Gastrocnemius medialis (tissue), 4 donors: Measurements from ENCODE around the gene TRIM37. TPM values are rescaled to one million over a fixed set of nuclear protein-coding genes. Genes with fewer than 3 reads are reported as not detected.

Experiments used
- ATAC-seq, 2 donors: fragments of 150-250 bp; one replicate each; pipeline ENCODE4 v1.9.1; 2016
- DNase-seq, 2 donors: peaks; one replicate each; pipeline ENCODE4 v3.0.0-alpha.2; 2019
- H3K27ac ChIP-seq, 4 donors: fragments of 200-600 bp; sonication (generic); 1 replicate in 1 of 4; 2 replicates in 3 of 4; pipeline ENCODE4 v1.5.1; 2016 to 2018; ENCODE audit warnings: mild to moderate bottlenecking in 2 of 4, moderate library complexity in 1 of 4
- H3K27me3 ChIP-seq, 3 donors: fragments of 200-600 bp; sonication (generic) in 2 of 3; 1 replicate in 1 of 3; 2 replicates in 2 of 3; pipeline versions ENCODE4 v1.5.1 to v1.6.0; 2016 to 2019; ENCODE audit warnings: mild to moderate bottlenecking in 1 of 3, moderate library complexity in 1 of 3
- H3K36me3 ChIP-seq, 2 donors: fragments of 200-600 bp; sonication (generic) in 1 of 2; one replicate each; pipeline ENCODE4 v1.5.1; 2017 to 2018
- H3K4me1 ChIP-seq, 2 donors: fragments of 200-600 bp; sonication (generic) in 1 of 2; one replicate each; pipeline ENCODE4 v1.5.1; 2016 to 2017; ENCODE audit warnings: mild to moderate bottlenecking in 2 of 2
- H3K4me3 ChIP-seq, 4 donors: fragments of 200-600 bp; sonication (generic) in 3 of 4; 1 replicate in 1 of 4; 2 replicates in 3 of 4; pipeline ENCODE4 v1.5.1; 2016 to 2019; ENCODE audit warnings: mild to moderate bottlenecking in 2 of 4
- H3K9me3 ChIP-seq, 3 donors: fragments of 200-600 bp; sonication (generic) in 2 of 3; 1 replicate in 1 of 3; 2 replicates in 2 of 3; pipeline ENCODE4 v1.5.1; 2016 to 2019
- POLR2A ChIP-seq, 2 donors: fragments of 450-650 bp; IDR thresholded peaks; one replicate each; pipeline ENCODE4 v1.6.1; 2017; ENCODE audit warnings: antibody characterized with exemption in 2 of 2, mild to moderate bottlenecking in 2 of 2, moderate library complexity in 2 of 2
- in situ Hi-C, 4 donors: fragments of 200-750 bp; cut with MboI; loops; one replicate each; pipeline versions ENCODE4 v1.15.0 to v1.8.0; 2017; ENCODE audit warnings: low sequenced_read_pairs in 4 of 4
- intact Hi-C: fragments of 100-400 bp; cut with DNase I; formaldehyde crosslinking; loops from one replicate; pipeline ENCODE4 v1.15.1; 2023; ENCODE audit warnings: low total_unique reads
- total RNA-seq, 4 donors: library from RNA; depleted of rRNA; stranded (reverse); fragments of >200 nt; gene quantifications; one replicate each; pipeline versions ENCODE4 v1.1.0 to v1.2.3, GENCODE V29; 2016
- TF ChIP-seq, protein P1 (sequence below), 5 experiments: fragments of 450-650 bp in 3 of 5; fragments of 200-600 bp in 2 of 5; sonication (generic) in 2 of 5; IDR thresholded peaks in 4 of 5; conservative IDR thresholded peaks in 1 of 5; 1 replicate in 4 of 5; 2 replicates in 1 of 5; pipeline ENCODE4 v1.5.1; 2016 to 2019; ENCODE audit warnings: antibody characterized with exemption in 5 of 5, mild to moderate bottlenecking in 3 of 5, moderate library complexity in 3 of 5

Gene TRIM37
- total RNA-seq, 4 donors from 2014 or later: 16.1 to 17.5 (median 16.3) TPM

DNA sequence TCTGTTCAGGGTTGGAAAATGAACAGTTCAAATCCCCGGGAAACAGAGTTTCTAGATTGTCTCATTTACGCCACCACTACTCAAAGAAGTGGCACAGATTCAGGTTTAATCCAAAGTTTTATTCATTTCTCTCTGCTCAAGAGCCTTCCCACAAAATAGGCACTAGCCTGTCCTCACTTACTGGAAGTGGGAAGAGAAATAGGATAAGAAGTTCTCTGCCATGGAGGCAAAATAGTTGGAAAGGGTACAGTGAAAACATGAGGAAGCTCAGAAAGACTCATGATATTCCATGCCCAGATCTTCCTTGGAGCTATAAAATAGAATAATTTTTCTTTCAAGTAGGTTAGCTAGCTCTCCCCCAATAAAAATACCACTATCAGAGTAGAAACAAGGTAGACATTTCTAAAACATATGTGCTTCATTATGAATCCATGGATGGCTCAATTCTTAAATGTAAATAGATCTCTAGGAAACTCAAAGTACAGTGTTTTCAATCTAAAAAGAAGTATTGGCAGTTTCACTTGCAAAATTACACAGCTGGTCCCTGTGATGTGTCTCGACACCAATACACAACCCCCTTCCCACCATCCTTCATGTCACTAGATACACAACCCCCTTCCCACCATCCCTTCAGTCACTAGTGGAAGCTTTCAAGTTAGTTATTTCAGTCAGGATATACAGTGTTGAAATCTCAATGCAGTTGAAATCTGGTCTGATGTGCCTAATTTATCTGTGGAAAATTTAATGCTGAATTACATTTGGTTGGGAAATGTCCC, 125.8 kb downstream of the TRIM37 start:
- in situ Hi-C loops: no loop called here
- H3K27me3 ChIP-seq: no peaks in the 10 kb centered on the region
- H3K36me3 ChIP-seq: no peaks in the 10 kb centered on the region
- intact Hi-C loops: no loop called here
- no peak overlapping the region for H3K27ac ChIP-seq
- no peak overlapping the region for H3K4me3 ChIP-seq
- no peak for ATAC-seq
- H3K9me3 ChIP-seq: no peaks in the 10 kb centered on the region
- no peak for TF ChIP-seq POLR2A (IDR thresholded peaks at IDR 0.05)
- TF ChIP-seq, protein P1, sequence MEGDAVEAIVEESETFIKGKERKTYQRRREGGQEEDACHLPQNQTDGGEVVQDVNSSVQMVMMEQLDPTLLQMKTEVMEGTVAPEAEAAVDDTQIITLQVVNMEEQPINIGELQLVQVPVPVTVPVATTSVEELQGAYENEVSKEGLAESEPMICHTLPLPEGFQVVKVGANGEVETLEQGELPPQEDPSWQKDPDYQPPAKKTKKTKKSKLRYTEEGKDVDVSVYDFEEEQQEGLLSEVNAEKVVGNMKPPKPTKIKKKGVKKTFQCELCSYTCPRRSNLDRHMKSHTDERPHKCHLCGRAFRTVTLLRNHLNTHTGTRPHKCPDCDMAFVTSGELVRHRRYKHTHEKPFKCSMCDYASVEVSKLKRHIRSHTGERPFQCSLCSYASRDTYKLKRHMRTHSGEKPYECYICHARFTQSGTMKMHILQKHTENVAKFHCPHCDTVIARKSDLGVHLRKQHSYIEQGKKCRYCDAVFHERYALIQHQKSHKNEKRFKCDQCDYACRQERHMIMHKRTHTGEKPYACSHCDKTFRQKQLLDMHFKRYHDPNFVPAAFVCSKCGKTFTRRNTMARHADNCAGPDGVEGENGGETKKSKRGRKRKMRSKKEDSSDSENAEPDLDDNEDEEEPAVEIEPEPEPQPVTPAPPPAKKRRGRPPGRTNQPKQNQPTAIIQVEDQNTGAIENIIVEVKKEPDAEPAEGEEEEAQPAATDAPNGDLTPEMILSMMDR (IDR thresholded peaks at IDR 0.05 in 4 of 5, conservative IDR thresholded peaks at IDR 0.05 in 1 of 5): no peak
- H3K4me1 ChIP-seq: no peaks in the 10 kb centered on the region
- no peak for DNase-seq

DNA sequence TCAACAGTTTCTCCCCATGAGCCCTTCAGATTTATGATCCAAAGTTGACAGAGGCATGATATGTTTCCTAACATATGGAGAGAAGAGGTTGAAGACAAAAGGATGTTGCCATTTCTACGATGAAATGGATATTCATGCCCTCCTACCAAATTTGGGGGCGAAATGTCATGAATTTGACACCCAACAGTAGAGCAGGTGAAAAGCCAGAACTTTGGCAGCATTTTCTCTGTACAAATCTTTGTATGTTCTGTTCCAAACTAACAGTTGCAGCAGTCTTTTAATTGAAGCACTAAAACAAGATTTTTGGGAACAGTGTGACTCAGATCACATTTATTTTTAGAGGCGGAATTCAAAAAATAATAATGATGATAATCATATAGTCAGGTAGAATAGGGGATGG, 130.1 kb downstream of the TRIM37 start:
- Histone ChIP-seq H3K36me3 (no peaks in the 10 kb centered on the region), H3K4me3 (no peak overlapping the region), H3K27ac (no peak overlapping the region), H3K9me3 (no peaks in the 10 kb centered on the region), H3K4me1 (no peaks in the 10 kb centered on the region), H3K27me3 (no peaks in the 10 kb centered on the region)
- no peak for TF ChIP-seq POLR2A (IDR thresholded peaks at IDR 0.05)
- TF ChIP-seq, protein P1 (IDR thresholded peaks at IDR 0.05 in 4 of 5, conservative IDR thresholded peaks at IDR 0.05 in 1 of 5): no peak
- in situ Hi-C loops: no loop called here
- DNase-seq (no peak), ATAC-seq (no peak)
- intact Hi-C loops: no loop called here

- Histone ChIP-seq H3K9me3 (no peaks in the 10 kb centered on the region), H3K27me3 (no peaks in the 10 kb centered on the region), H3K27ac (no peak overlapping the region), H3K4me3 (no peak overlapping the region), H3K36me3 (no peaks in the 10 kb centered on the region), H3K4me1 (no peaks in the 10 kb centered on the region)
- intact Hi-C loops (no loop called here), in situ Hi-C loops (no loop called here)
- TF ChIP-seq POLR2A (IDR thresholded peaks at IDR 0.05): no peak
- DNase-seq: no peak
- ATAC-seq: no peak
Measured at GRCh38 chr17:58974354-58974753, 132.3 kb downstream of the TRIM37 start.

GRCh38 chr17:58970609-58971450, 135.8 kb downstream of the TRIM37 start:
- Histone ChIP-seq H3K27ac (no peak overlapping the region), H3K4me3 (no peak overlapping the region), H3K36me3 (no peaks in the 10 kb centered on the region), H3K9me3 (no peaks in the 10 kb centered on the region), H3K4me1 (no peaks in the 10 kb centered on the region), H3K27me3 (no peaks in the 10 kb centered on the region)
- no peak for DNase-seq
- TF ChIP-seq, protein P1 (IDR thresholded peaks at IDR 0.05 in 4 of 5, conservative IDR thresholded peaks at IDR 0.05 in 1 of 5): no peak
- TF ChIP-seq POLR2A (IDR thresholded peaks at IDR 0.05): no peak
- ATAC-seq: no peak
- intact Hi-C loops: no loop called here
- in situ Hi-C loops: no loop called here

- no peak for ATAC-seq
- in situ Hi-C loops (no loop called here), intact Hi-C loops (no loop called here)
- H3K4me3 ChIP-seq: no peak overlapping the region
- no peak for DNase-seq
- H3K27me3 ChIP-seq: no peaks in the 10 kb centered on the region
- no peak overlapping the region for H3K27ac ChIP-seq
- no peaks in the 10 kb centered on the region for H3K9me3 ChIP-seq
- TF ChIP-seq POLR2A (IDR thresholded peaks at IDR 0.05): no peak
- TF ChIP-seq, protein P1 (IDR thresholded peaks at IDR 0.05 in 4 of 5, conservative IDR thresholded peaks at IDR 0.05 in 1 of 5): no peak
- no peaks in the 10 kb centered on the region for H3K4me1 ChIP-seq
- H3K36me3 ChIP-seq: no peaks in the 10 kb centered on the region
Measured at GRCh38 chr17:58969612-58970011, 137.1 kb downstream of the TRIM37 start.
